Lower leg skin (tissue), 4 donors: ENCODE data around the gene PTPN4. TPM values are rescaled to one million over a fixed set of nuclear protein-coding genes. Genes with fewer than 3 reads are reported as not detected.

Source experiments
- DNase-seq, 2 donors: peaks; one replicate each; pipeline ENCODE4 v3.0.0-alpha.2; 2019; ENCODE audit warnings: low spot score in 2 of 2
- H3K4me3 ChIP-seq: fragments of 200-600 bp; sonication (generic); 2 replicates; pipeline ENCODE4 v1.5.1; 2017; ENCODE audit warnings: mild to moderate bottlenecking, low read depth; ENCODE audit not compliant: poor library complexity, severe bottlenecking
- POLR2A ChIP-seq, 2 donors: fragments of 450-650 bp; IDR thresholded peaks; one replicate each; pipeline ENCODE4 v1.6.1; 2016 to 2017; ENCODE audit warnings: antibody characterized with exemption in 2 of 2, mild to moderate bottlenecking in 1 of 2, moderate library complexity in 1 of 2
- WGBS, 2 donors: methylation state at CpG; one replicate each; pipeline ENCODE4 v1.1.5; 2018; 5-methylcytosine and 5-hydroxymethylcytosine counted together
- intact Hi-C: fragments of 100-400 bp; cut with DNase I; formaldehyde crosslinking; loops from one replicate; pipeline ENCODE4 v1.15.0; 2023; ENCODE audit warnings: low total_unique reads
- total RNA-seq, 4 donors: library from RNA; depleted of rRNA; stranded (reverse); fragments of >200 nt; gene quantifications; one replicate each; pipeline ENCODE4 v1.1.0, GENCODE V29; 2016
- TF ChIP-seq, protein P1 (sequence below), 3 donors: fragments of 450-650 bp; IDR thresholded peaks; one replicate each; pipeline ENCODE4 v1.5.1; 2016; ENCODE audit warnings: antibody characterized with exemption in 3 of 3, mild to moderate bottlenecking in 3 of 3, moderate library complexity in 2 of 3

PTPN4 gene
- total RNA-seq, 4 donors from 2014 or later = 13.0 to 49.5 (median 20.4) TPM

DNA sequence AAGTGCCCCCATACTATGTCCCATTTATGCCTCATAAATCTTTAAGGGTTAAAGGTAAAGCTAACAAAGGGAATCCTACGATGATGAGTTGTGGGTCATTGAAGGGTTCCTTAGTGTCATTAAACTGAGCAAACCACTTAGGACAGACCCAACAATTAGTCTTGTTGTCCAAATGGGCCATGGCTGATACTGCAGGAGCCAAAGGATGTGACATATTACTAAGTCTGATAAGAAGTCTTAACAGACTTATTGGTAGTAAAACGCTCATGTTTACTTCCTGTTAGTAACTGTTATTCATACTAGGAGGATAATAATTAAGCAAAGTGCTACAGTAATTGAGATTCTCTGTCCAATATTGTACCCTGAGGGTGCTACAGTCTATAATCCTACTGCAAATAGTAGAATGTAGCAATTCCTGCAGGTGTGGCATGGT lies 96.8 kb downstream of the PTPN4 start:
- H3K4me3 ChIP-seq = no peak overlapping the region
- no peak for TF ChIP-seq POLR2A (IDR thresholded peaks at IDR 0.05)
- TF ChIP-seq, protein P1, sequence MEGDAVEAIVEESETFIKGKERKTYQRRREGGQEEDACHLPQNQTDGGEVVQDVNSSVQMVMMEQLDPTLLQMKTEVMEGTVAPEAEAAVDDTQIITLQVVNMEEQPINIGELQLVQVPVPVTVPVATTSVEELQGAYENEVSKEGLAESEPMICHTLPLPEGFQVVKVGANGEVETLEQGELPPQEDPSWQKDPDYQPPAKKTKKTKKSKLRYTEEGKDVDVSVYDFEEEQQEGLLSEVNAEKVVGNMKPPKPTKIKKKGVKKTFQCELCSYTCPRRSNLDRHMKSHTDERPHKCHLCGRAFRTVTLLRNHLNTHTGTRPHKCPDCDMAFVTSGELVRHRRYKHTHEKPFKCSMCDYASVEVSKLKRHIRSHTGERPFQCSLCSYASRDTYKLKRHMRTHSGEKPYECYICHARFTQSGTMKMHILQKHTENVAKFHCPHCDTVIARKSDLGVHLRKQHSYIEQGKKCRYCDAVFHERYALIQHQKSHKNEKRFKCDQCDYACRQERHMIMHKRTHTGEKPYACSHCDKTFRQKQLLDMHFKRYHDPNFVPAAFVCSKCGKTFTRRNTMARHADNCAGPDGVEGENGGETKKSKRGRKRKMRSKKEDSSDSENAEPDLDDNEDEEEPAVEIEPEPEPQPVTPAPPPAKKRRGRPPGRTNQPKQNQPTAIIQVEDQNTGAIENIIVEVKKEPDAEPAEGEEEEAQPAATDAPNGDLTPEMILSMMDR (IDR thresholded peaks at IDR 0.05) = no peak
- WGBS, 2 donors = 54 to 64% methylated on average over 2 of the region's 2 CpGs
- intact Hi-C loops = no loop called here
- no peak for DNase-seq

DNA sequence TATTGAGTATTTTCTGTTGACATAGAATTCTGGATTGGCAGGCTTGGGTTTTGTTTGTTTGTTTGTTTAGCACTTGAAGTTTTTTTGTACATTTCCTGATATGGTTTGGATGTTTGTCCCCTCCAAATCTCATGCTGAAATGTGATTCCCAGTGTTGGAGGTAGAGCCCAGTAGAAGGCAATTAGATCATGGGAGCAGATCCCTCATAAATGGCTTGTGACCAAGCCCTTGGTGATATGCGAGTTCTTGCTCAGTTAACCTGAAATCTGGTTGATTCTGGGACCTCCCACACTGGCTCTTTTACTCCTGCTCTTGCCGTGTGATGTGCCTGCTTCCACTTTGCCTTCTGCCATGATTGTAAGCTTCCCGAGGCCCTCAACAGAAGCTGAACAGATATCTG lies 98.0 kb downstream of the PTPN4 start:
- intact Hi-C loops = no loop called here
- no peak overlapping the region for H3K4me3 ChIP-seq
- WGBS, 2 donors = 76 to 87% methylated on average over 3 of the region's 3 CpGs
- TF ChIP-seq, protein P1 (IDR thresholded peaks at IDR 0.05) = no peak
- no peak for TF ChIP-seq POLR2A (IDR thresholded peaks at IDR 0.05)
- DNase-seq = no peak

DNA sequence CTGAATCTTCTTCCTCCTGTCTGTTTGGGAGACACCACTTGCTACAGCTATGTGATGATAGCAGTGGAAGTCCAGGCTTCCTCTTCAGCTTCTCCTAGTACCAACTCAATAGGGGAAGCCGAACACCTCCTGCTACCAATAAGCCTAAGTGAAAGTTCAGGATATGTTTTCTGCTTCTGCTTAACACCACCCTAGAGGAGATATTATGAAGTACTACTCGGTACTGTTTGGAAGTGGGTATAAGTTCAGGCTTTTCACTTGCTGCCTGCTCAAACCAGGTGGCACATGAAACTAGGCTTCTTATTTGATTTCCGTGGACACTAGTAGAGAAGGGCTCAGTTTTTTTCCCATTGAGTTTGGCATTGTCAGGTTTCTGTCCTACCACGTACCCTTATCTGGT lies 99.8 kb downstream of the PTPN4 start:
- DNase-seq = no peak
- intact Hi-C loops = no loop called here
- H3K4me3 ChIP-seq = no peak overlapping the region
- no peak for TF ChIP-seq POLR2A (IDR thresholded peaks at IDR 0.05)
- TF ChIP-seq, protein P1 (IDR thresholded peaks at IDR 0.05) = no peak
- WGBS, 2 donors = 83 to 97% methylated on average over 4 of the region's 4 CpGs

DNA sequence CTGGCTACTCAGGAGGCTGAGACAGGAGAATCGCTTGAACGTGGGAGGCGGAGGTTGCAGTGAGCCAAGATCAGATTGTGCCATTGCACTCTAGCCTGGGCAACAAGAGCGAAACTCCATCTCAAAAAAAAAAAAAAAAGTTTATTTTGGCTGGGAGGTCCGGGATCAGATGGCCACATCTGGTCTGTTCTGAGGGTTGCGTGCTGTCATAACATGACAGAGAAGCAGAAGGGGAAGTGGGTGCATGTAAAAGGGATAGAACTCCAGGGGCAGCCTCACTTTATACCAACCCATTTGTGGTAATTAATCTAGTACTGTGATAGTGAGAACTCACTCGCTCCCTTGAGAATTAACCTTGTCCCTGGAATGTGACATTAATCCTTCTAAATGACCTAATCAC lies 101.2 kb downstream of the PTPN4 start:
- H3K4me3 ChIP-seq = no peak overlapping the region
- TF ChIP-seq, protein P1 (IDR thresholded peaks at IDR 0.05) = no peak
- TF ChIP-seq POLR2A (IDR thresholded peaks at IDR 0.05) = no peak
- 87 to 89% methylated on average over 7 of the region's 7 CpGs for WGBS, 2 donors
- intact Hi-C loops = no loop called here
- DNase-seq = no peak

DNA sequence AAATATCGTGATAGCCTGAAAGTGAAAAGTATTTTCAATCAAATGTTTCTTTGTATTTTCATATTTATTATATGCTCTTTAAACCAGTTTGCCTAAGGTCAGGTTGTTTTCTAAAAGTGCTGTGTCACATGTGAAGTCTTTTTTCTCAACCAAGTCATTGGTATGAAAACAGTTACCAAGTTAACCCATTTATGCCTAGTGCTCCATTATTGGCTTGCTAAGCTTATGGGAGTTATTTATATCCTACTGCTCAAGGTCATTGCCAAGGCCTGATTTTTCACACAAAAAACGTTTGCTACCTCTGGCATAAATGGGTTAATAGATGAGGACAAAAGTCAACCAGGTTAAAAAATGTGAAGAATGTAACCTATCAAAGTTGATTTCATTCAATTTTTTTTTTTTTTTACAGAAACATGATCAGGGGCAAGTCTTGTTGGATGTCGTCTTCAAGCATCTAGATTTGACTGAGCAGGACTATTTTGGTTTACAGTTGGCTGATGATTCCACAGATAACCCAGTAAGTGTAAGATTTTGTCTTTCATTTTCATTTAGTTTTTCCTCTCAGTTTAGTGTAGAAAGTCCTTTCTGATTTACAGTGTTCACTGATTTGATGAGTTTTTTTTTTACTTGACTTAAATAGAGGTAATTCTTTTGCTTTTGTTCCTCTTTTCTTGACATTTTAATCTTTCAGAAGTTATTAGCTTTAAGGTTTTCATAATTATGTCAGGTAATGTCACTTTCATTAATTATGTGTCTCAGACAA lies 102.6 kb downstream of the PTPN4 start:
- intact Hi-C loops = no loop called here
- no peak for DNase-seq
- H3K4me3 ChIP-seq = no peak overlapping the region
- TF ChIP-seq, protein P1 (IDR thresholded peaks at IDR 0.05) = no peak
- TF ChIP-seq POLR2A (IDR thresholded peaks at IDR 0.05) = no peak
- WGBS, 2 donors = 49% methylated on average over 3 of the region's 3 CpGs

DNA sequence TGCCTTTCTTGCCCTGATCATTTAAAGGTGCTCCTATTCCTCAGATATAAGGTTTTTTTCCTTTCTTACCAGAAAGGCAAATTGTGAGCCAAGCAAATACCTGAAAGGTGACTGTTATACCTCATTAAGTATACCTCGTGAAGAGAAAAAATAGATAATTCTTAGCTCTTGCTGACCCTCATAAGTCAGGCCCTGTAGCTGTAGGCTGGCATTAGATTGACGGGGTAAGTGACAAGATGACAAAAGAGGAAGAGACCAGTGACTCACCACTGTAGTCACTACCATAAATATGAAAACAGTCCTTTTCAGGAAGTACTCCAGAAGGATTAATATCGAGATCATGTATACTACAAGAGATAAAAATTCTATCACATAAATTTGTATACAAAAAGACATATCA lies 104.6 kb downstream of the PTPN4 start:
- TF ChIP-seq, protein P1 (IDR thresholded peaks at IDR 0.05) = no peak
- no peak for TF ChIP-seq POLR2A (IDR thresholded peaks at IDR 0.05)

More for the DNA sequence above, 104.6 kb downstream of the PTPN4 start:
- no peak for DNase-seq
- H3K4me3 ChIP-seq = no peak overlapping the region
- intact Hi-C loops = no loop called here
- whole genome bisulfite sequencing, 2 donors = 68 to 73% methylated on average over 3 of the region's 3 CpGs
